A549 (cell line): ENCODE measurements around the gene PAXIP1. TPM values are rescaled to one million over a fixed set of nuclear protein-coding genes. Genes with fewer than 3 reads are reported as not detected.

Experiments
- ATAC-seq, 2 experiments: fragments of 200-7000 bp in 1 of 2; fragments of >200 bp in 1 of 2; cut with Nextera tagmentation in 1 of 2; cut with Tn5 transposase in 1 of 2; 3 replicates each; pipeline versions ENCODE4 v1.8.0 to v1.9.1; 2018 to 2020; ENCODE audit warnings: mild to moderate bottlenecking in 1 of 2, moderate library complexity in 1 of 2
- CTCF ChIA-PET: fragments of 300-600 bp; sonication (Branson Sonifier 250); formaldehyde crosslinking; extraction: SDS; loops from one replicate; lab custom pipeline; 2021; ENCODE audit warnings: antibody characterized with exemption, inconsistent platforms; lab: Yijun Ruan, JAX
- POLR2A ChIA-PET: fragments of 350-600 bp; formaldehyde crosslinking; extraction: SDS; loops from one replicate; lab custom pipeline; 2021; ENCODE audit warnings: antibody characterized with exemption, inconsistent platforms; lab: Yijun Ruan, JAX
- DNase-seq, 2 experiments: peaks; one replicate each; pipeline versions ENCODE4 v3.0.0 to v3.0.0-alpha.2; 2011 to 2016; ENCODE audit warnings: low read depth in 1 of 2, low spot score in 1 of 2
- FAIRE-seq: peaks from 2 replicates; lab custom pipeline; 2011; peaks lifted over from hg19 to GRCh38; lab: Jason Lieb, UNC
- H3K27ac ChIP-seq, 2 experiments: fragments of >200 bp; sonication (Bioruptor Twin); formaldehyde crosslinking; 3 replicates each; pipeline ENCODE4 v1.5.1; 2016 to 2017
- H3K4me1 ChIP-seq: fragments of >200 bp; sonication (Bioruptor Twin); formaldehyde crosslinking; 3 replicates; pipeline ENCODE4 v1.6.1; 2016
- H3K4me2 ChIP-seq: fragments of >200 bp; sonication (Bioruptor Twin); formaldehyde crosslinking; 3 replicates; pipeline ENCODE4 v1.6.1; 2016
- H3K4me3 ChIP-seq: fragments of >200 bp; sonication (Bioruptor Twin); formaldehyde crosslinking; 3 replicates; pipeline ENCODE4 v1.5.1; 2016
- H3K9me3 ChIP-seq: fragments of >200 bp; sonication (Bioruptor Twin); formaldehyde crosslinking; 3 replicates; pipeline ENCODE4 v1.6.1; 2016
- CHD4 ChIP-seq: fragments of 200-600 bp; sonication (generic); IDR thresholded peaks from 2 replicates; pipeline ENCODE4 v1.6.1; 2016; ENCODE audit warnings: antibody characterized with exemption, mild to moderate bottlenecking, borderline replicate concordance
- ESRRA ChIP-seq: fragments of 150-350 bp; IDR thresholded peaks from 2 replicates; pipeline ENCODE4 v1.6.1; 2014; ENCODE audit warnings: mild to moderate bottlenecking, low read length, borderline replicate concordance
- HOXA7 ChIP-seq: fragments of 250-450 bp; sonication (Bioruptor Pico); IDR thresholded peaks from 2 replicates; pipeline ENCODE4 v1.5.0; 2020; ENCODE audit warnings: mild to moderate bottlenecking, moderate library complexity
- HOXB5 ChIP-seq: fragments of 250-450 bp; sonication (Bioruptor Pico); IDR thresholded peaks from 2 replicates; pipeline ENCODE4 v1.5.0; 2020; ENCODE audit warnings: mild to moderate bottlenecking, moderate library complexity
- JUN ChIP-seq, 2 experiments: fragments of >200 bp; sonication (Bioruptor Twin); formaldehyde crosslinking; IDR thresholded peaks; 2 replicates in 1 of 2; 3 replicates in 1 of 2; pipeline ENCODE4 v1.6.1; 2016 to 2017
- JUNB ChIP-seq: fragments of >200 bp; sonication (Bioruptor Twin); formaldehyde crosslinking; IDR thresholded peaks from 2 replicates; pipeline ENCODE4 v1.6.1; 2016
- KDM1A ChIP-seq: fragments of 200-600 bp; sonication (generic); IDR thresholded peaks from 2 replicates; pipeline ENCODE4 v1.6.1; 2016; ENCODE audit warnings: low read depth, mild to moderate bottlenecking
- PHF8 ChIP-seq: fragments of 200-600 bp; sonication (generic); IDR thresholded peaks from 2 replicates; pipeline ENCODE4 v1.6.1; 2016; ENCODE audit warnings: low read depth, mild to moderate bottlenecking, antibody characterized with exemption, moderate library complexity, borderline replicate concordance
- RAD21 ChIP-seq, 2 experiments: fragments of >200 bp in 1 of 2; sonication (Bioruptor Twin) in 1 of 2; formaldehyde crosslinking in 1 of 2; IDR thresholded peaks in 1 of 2; conservative IDR thresholded peaks in 1 of 2; 2 replicates in 1 of 2; 3 replicates in 1 of 2; pipeline ENCODE4 v1.6.1; 2012 to 2018; ENCODE audit warnings: inconsistent platforms in 1 of 2
- RARB ChIP-seq: fragments of 250-450 bp; sonication (Bioruptor Pico); IDR thresholded peaks from 2 replicates; pipeline ENCODE4 v1.8.0; 2021; ENCODE audit warnings: mild to moderate bottlenecking, moderate library complexity
- RFX5 ChIP-seq: fragments of 450-650 bp; IDR thresholded peaks from 2 replicates; pipeline ENCODE4 v1.7.1; 2014; ENCODE audit warnings: antibody characterized with exemption, mild to moderate bottlenecking, moderate library complexity
- ZC3H11A ChIP-seq: fragments of 450-650 bp; IDR thresholded peaks from 2 replicates; pipeline ENCODE4 v1.6.1; 2014; ENCODE audit warnings: antibody characterized with exemption, mild to moderate bottlenecking
- ZFP36 ChIP-seq: fragments of 450-650 bp; IDR thresholded peaks from 2 replicates; pipeline ENCODE4 v1.6.1; 2014; ENCODE audit warnings: borderline replicate concordance; ENCODE audit not compliant: partially characterized antibody
- WGBS: methylation state at CpG from one replicate; pipeline ENCODE4 v1.1.6; 2017; ENCODE audit errors: missing lambda C conversion rate; 5-methylcytosine and 5-hydroxymethylcytosine counted together
- polyA plus RNA-seq, 4 experiments: library from polyadenylated mRNA; depleted of rRNA in 3 of 4; stranded (reverse); fragments of >200 nt; fragmentation: RNase III in 1 of 4; extraction: RNeasy Plus Mini Kit Qiagen cat#74134 plus additional on column Dnase treatment in 1 of 4; gene quantifications; 2 replicates in 3 of 4; 3 replicates in 1 of 4; pipeline ENCODE4 v1.2.3, GENCODE V29; 2011 to 2017
- TF ChIP-seq, protein P1 (sequence below): fragments of >200 bp; sonication (Bioruptor Twin); formaldehyde crosslinking; IDR thresholded peaks from 3 replicates; pipeline ENCODE4 v1.5.1; 2016
- TF ChIP-seq, protein P2 (sequence below): IDR thresholded peaks from 2 replicates; pipeline ENCODE4 v1.6.1; 2012
- TF ChIP-seq, protein P3 (sequence below): fragments of 450-650 bp; IDR thresholded peaks from 2 replicates; pipeline ENCODE4 v1.6.1; 2014; ENCODE audit warnings: antibody characterized with exemption
- TF ChIP-seq, protein P4 (sequence below): fragments of 150-350 bp; IDR thresholded peaks from 2 replicates; pipeline ENCODE4 v1.6.1; 2014; ENCODE audit warnings: low read depth, mild to moderate bottlenecking, low read length
- TF ChIP-seq, protein P5 (sequence below): fragments of 200-600 bp; sonication (generic); IDR thresholded peaks from 2 replicates; pipeline ENCODE4 v1.6.1; 2016; ENCODE audit warnings: antibody characterized with exemption, mild to moderate bottlenecking, moderate library complexity
- TF ChIP-seq, protein P6 (sequence below): IDR thresholded peaks from 2 replicates; pipeline ENCODE4 v1.6.1; 2012
- TF ChIP-seq, protein P7 (sequence below): fragments of 250-450 bp; sonication (Bioruptor Pico); IDR thresholded peaks from 2 replicates; pipeline ENCODE4 v1.5.0; 2021; ENCODE audit warnings: mild to moderate bottlenecking, moderate library complexity, borderline replicate concordance

Gene PAXIP1
- polyA plus RNA-seq, 2 of the 4 experiments (the other 2 are of a cell fraction): 15.3 to 15.7 TPM

DNA sequence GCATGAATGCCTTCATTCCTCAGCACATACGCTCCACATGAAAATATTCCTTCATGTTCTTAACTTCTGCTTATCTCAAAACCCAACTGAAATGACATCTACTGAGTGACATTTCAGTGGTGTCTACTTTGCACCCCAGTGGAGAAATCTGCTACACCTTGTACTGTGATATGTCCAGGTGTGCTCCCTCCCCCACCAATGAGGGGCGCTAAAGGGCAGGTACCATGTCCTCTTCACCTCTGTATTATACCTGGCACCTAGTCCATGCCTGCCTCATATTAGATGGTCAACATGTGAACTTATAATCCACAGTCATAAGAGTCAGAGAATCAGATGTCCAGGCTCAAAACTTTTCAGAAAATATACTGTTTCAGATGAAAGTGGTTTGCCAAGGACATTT is 2.1 kb downstream of the PAXIP1 start:
- TF ChIP-seq JUN (IDR thresholded peaks at IDR 0.05) (no peak), HOXA7 (no peak), HOXB5 (CRISPR knock-in tag) (no peak), PHF8 (no peak), JUNB (no peak)
- TF ChIP-seq, protein P1, sequence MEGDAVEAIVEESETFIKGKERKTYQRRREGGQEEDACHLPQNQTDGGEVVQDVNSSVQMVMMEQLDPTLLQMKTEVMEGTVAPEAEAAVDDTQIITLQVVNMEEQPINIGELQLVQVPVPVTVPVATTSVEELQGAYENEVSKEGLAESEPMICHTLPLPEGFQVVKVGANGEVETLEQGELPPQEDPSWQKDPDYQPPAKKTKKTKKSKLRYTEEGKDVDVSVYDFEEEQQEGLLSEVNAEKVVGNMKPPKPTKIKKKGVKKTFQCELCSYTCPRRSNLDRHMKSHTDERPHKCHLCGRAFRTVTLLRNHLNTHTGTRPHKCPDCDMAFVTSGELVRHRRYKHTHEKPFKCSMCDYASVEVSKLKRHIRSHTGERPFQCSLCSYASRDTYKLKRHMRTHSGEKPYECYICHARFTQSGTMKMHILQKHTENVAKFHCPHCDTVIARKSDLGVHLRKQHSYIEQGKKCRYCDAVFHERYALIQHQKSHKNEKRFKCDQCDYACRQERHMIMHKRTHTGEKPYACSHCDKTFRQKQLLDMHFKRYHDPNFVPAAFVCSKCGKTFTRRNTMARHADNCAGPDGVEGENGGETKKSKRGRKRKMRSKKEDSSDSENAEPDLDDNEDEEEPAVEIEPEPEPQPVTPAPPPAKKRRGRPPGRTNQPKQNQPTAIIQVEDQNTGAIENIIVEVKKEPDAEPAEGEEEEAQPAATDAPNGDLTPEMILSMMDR: 0 out of 3 replicates have a peak, but pooled peaks have one; percentile 10
- Histone ChIP-seq H3K4me3 (no peak overlapping the region), H3K4me2 (no peak overlapping the region; the same call in 2 of the 3 replicates), H3K9me3 (no peaks in the 10 kb centered on the region), H3K4me1 (peaks cover 6% of the 10 kb centered on the region; the same call in 1 of the 3 replicates), H3K27ac (no peak overlapping the region)
- ATAC-seq: no peak
- POLR2A ChIA-PET: no interaction called here
- DNase-seq: no peak
- no peak for FAIRE-seq
- WGBS: 54% methylated on average over 2 of the region's 2 CpGs
- CTCF ChIA-PET: interaction anchor here (0.9 to 2.1 kb wide), 4 partner anchors 9 to 344 kb away, joined by 4 to 6 read pairs (median 5); no protein-coding TSS in a partner anchor

DNA sequence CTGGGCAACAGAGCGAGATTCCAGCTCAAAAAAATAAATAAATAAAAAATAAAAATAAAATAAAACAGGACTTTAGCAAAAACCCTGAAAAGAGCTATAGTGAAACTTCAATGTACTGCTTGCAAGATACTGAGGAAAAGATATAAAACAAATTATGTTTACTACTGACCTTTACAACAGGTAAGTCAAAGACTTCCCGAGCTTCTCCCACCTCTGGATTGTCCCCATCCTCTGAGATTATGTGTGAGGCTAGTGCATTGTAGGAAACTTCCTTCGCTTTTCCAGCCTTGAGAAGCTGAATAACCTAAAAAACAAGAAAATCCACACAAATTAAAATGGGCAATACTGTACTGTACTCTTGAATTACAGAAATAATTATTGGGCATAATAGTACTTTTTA is 4.4 kb downstream of the PAXIP1 start:
- TF ChIP-seq ESRRA (no peak), RAD21 (conservative IDR thresholded peaks at IDR 0.05 in 1 of 2, IDR thresholded peaks at IDR 0.05 in 1 of 2) (no peak), CHD4 (no peak), KDM1A (no peak), RARB (CRISPR knock-in tag) (no peak), ZC3H11A (no peak)
- TF ChIP-seq, protein P2, sequence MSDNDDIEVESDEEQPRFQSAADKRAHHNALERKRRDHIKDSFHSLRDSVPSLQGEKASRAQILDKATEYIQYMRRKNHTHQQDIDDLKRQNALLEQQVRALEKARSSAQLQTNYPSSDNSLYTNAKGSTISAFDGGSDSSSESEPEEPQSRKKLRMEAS: no peak
- TF ChIP-seq, protein P3, sequence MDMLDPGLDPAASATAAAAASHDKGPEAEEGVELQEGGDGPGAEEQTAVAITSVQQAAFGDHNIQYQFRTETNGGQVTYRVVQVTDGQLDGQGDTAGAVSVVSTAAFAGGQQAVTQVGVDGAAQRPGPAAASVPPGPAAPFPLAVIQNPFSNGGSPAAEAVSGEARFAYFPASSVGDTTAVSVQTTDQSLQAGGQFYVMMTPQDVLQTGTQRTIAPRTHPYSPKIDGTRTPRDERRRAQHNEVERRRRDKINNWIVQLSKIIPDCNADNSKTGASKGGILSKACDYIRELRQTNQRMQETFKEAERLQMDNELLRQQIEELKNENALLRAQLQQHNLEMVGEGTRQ: no peak
- TF ChIP-seq, protein P4, sequence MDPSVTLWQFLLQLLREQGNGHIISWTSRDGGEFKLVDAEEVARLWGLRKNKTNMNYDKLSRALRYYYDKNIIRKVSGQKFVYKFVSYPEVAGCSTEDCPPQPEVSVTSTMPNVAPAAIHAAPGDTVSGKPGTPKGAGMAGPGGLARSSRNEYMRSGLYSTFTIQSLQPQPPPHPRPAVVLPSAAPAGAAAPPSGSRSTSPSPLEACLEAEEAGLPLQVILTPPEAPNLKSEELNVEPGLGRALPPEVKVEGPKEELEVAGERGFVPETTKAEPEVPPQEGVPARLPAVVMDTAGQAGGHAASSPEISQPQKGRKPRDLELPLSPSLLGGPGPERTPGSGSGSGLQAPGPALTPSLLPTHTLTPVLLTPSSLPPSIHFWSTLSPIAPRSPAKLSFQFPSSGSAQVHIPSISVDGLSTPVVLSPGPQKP: no peak
- Histone ChIP-seq H3K9me3 (no peaks in the 10 kb centered on the region), H3K27ac (no peak overlapping the region), H3K4me1 (peaks cover 6% of the 10 kb centered on the region; the same call in 1 of the 3 replicates), H3K4me2 (no peak overlapping the region), H3K4me3 (no peak overlapping the region)
- 97% methylated on average over 3 of the region's 3 CpGs for WGBS
- ATAC-seq (no peak), FAIRE-seq (no peak), DNase-seq (no peak)
- POLR2A ChIA-PET: no interaction called here
- CTCF ChIA-PET: interaction anchor here (1.0 kb wide), 1 partner anchor 12 kb away, joined by 3 read pairs; no protein-coding TSS in a partner anchor

DNA sequence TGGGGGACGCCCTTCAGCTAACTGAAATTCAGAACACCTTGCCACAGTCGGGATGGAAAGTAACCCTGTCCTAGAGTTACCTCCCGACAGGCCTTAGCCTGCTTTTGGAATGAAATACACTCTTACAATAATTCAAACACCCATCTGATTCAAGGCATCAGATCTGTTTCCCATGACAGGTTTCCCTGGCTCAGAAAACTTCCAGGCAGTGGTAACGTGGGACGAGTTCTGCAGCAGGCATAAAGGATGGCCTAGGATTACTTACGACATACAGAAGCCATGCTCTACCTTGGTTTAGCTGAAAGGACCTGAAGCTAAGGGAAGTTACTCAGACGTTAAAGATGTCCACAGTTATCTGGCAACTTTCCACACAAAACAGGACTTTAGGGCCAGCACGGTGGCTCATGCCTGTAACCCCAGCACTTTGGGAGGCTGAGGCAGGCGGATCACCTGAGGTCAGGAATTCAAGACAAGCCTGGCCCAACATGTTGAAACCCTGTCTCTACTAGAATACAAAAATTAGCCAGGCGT is 5.0 kb downstream of the PAXIP1 start:
- DNase-seq: no peak
- 88% methylated on average over 10 of the region's 10 CpGs for WGBS
- no peaks in the 10 kb centered on the region for H3K9me3 ChIP-seq
- H3K4me3 ChIP-seq: no peak overlapping the region
- FAIRE-seq: no peak
- peaks cover 6% of the 10 kb centered on the region; the same call in 1 of the 3 replicates for H3K4me1 ChIP-seq
- H3K27ac ChIP-seq: no peak overlapping the region
- ChIA-PET POLR2A (no interaction called here), CTCF (interaction anchor here (1.0 kb wide), 1 partner anchor 12 kb away, joined by 3 read pairs; no protein-coding TSS in a partner anchor)
- H3K4me2 ChIP-seq: no peak overlapping the region
- ATAC-seq: no peak
- no peak for TF ChIP-seq HOXA7
- TF ChIP-seq, protein P5, sequence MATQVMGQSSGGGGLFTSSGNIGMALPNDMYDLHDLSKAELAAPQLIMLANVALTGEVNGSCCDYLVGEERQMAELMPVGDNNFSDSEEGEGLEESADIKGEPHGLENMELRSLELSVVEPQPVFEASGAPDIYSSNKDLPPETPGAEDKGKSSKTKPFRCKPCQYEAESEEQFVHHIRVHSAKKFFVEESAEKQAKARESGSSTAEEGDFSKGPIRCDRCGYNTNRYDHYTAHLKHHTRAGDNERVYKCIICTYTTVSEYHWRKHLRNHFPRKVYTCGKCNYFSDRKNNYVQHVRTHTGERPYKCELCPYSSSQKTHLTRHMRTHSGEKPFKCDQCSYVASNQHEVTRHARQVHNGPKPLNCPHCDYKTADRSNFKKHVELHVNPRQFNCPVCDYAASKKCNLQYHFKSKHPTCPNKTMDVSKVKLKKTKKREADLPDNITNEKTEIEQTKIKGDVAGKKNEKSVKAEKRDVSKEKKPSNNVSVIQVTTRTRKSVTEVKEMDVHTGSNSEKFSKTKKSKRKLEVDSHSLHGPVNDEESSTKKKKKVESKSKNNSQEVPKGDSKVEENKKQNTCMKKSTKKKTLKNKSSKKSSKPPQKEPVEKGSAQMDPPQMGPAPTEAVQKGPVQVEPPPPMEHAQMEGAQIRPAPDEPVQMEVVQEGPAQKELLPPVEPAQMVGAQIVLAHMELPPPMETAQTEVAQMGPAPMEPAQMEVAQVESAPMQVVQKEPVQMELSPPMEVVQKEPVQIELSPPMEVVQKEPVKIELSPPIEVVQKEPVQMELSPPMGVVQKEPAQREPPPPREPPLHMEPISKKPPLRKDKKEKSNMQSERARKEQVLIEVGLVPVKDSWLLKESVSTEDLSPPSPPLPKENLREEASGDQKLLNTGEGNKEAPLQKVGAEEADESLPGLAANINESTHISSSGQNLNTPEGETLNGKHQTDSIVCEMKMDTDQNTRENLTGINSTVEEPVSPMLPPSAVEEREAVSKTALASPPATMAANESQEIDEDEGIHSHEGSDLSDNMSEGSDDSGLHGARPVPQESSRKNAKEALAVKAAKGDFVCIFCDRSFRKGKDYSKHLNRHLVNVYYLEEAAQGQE: no peak
- TF ChIP-seq, protein P6, sequence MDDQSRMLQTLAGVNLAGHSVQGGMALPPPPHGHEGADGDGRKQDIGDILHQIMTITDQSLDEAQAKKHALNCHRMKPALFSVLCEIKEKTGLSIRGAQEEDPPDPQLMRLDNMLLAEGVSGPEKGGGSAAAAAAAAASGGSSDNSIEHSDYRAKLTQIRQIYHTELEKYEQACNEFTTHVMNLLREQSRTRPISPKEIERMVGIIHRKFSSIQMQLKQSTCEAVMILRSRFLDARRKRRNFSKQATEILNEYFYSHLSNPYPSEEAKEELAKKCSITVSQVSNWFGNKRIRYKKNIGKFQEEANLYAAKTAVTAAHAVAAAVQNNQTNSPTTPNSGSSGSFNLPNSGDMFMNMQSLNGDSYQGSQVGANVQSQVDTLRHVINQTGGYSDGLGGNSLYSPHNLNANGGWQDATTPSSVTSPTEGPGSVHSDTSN: no peak
- TF ChIP-seq, protein P7, sequence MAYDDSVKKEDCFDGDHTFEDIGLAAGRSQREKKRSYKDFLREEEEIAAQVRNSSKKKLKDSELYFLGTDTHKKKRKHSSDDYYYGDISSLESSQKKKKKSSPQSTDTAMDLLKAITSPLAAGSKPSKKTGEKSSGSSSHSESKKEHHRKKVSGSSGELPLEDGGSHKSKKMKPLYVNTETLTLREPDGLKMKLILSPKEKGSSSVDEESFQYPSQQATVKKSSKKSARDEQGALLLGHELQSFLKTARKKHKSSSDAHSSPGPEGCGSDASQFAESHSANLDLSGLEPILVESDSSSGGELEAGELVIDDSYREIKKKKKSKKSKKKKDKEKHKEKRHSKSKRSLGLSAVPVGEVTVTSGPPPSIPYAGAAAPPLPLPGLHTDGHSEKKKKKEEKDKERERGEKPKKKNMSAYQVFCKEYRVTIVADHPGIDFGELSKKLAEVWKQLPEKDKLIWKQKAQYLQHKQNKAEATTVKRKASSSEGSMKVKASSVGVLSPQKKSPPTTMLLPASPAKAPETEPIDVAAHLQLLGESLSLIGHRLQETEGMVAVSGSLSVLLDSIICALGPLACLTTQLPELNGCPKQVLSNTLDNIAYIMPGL: no peak
- no peak for TF ChIP-seq ZFP36
- no peak for TF ChIP-seq RFX5
- TF ChIP-seq, protein P3: no peak
